ENCODE results near the gene AHDC1. TPM values are rescaled to one million over a fixed set of nuclear protein-coding genes. Genes with fewer than 3 reads are reported as not detected.
A peak's percentile ranks its signal among the peaks of the same experiment; 100 is the strongest.

AHDC1 gene
- polyA plus RNA-seq, 3 donors: 0.16 to 3.3 (median 0.30) TPM

GRCh38 chr1:27569506-27570291 lies 34.2 kb downstream of the AHDC1 start:
- Histone ChIP-seq H3K9me3 (replicated peaks in 1 of 2; ENCODE audit: control insufficient read depth in 1 of 2, insufficient read depth in 1 of 2, low read length in 2 of 2) (no peaks in the 10 kb centered on the region), H4K20me1 (ENCODE audit: insufficient read depth, low read length) (peaks cover 79% of the 10 kb centered on the region), H3K36me3 (replicated peaks in 1 of 2; ENCODE audit: control insufficient read depth in 1 of 2, insufficient read depth in 2 of 2, low read length in 2 of 2) (no peaks in the 10 kb centered on the region), H3K79me2 (ENCODE audit: insufficient read depth, low read length) (no peaks in the 10 kb centered on the region), H3K27ac (ENCODE audit: low read depth in 1 of 2, low read length in 2 of 2) (no peak overlapping the region), H3K9ac (ENCODE audit: insufficient read depth, low read length, poor library complexity, severe bottlenecking) (no peak overlapping the region), H3K4me3 (replicated peaks in 1 of 3; ENCODE audit: low read depth in 2 of 3, low read length in 3 of 3) (no peak overlapping the region), H2AFZ (ENCODE audit: insufficient read depth, low read depth, low read length, poor library complexity, severe bottlenecking) (no peak overlapping the region), H3K4me1 (ENCODE audit: control insufficient read depth in 1 of 2, insufficient read depth in 2 of 2, low read length in 2 of 2) (peaks cover 17 to 25% of the 10 kb centered on the region in 2 donors), H3K27me3 (ENCODE audit: control insufficient read depth in 2 of 2, insufficient read depth in 2 of 2, low read length in 2 of 2) (peaks cover 0 to 8% of the 10 kb centered on the region in 2 donors), H3K4me2 (replicated peaks; ENCODE audit: extremely low read depth, low read length, poor library complexity, severe bottlenecking) (no peak overlapping the region)
- WGBS (ENCODE audit: insufficient coverage): 93% methylated on average over 9 of the region's 14 CpGs
- intact Hi-C loops (cut with micrococcal nuclease): no loop called here
- TF ChIP-seq, protein P1, sequence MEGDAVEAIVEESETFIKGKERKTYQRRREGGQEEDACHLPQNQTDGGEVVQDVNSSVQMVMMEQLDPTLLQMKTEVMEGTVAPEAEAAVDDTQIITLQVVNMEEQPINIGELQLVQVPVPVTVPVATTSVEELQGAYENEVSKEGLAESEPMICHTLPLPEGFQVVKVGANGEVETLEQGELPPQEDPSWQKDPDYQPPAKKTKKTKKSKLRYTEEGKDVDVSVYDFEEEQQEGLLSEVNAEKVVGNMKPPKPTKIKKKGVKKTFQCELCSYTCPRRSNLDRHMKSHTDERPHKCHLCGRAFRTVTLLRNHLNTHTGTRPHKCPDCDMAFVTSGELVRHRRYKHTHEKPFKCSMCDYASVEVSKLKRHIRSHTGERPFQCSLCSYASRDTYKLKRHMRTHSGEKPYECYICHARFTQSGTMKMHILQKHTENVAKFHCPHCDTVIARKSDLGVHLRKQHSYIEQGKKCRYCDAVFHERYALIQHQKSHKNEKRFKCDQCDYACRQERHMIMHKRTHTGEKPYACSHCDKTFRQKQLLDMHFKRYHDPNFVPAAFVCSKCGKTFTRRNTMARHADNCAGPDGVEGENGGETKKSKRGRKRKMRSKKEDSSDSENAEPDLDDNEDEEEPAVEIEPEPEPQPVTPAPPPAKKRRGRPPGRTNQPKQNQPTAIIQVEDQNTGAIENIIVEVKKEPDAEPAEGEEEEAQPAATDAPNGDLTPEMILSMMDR (IDR thresholded peaks at IDR 0.05): no peak
- Mint-ChIP-seq H3K9me3 (peaks cover 0 to 1% (median 0%) of the 10 kb centered on the region in 7 donors), H3K27ac (peak overlapping the region in 3 of 7 donors; percentile 18 to 64 (median 31)), H3K36me3 (peaks cover 0 to 9% of the 10 kb centered on the region in 2 donors), H3K4me1 (peaks cover 44% of the 10 kb centered on the region), H3K4me3 (peak overlapping the region in 1 of 2 donors; percentile 64), H3K27me3 (ENCODE audit: low read depth in 3 of 3) (peaks cover 10 to 27% (median 15%) of the 10 kb centered on the region in 3 donors)
- DNase-seq: no peak

DNA sequence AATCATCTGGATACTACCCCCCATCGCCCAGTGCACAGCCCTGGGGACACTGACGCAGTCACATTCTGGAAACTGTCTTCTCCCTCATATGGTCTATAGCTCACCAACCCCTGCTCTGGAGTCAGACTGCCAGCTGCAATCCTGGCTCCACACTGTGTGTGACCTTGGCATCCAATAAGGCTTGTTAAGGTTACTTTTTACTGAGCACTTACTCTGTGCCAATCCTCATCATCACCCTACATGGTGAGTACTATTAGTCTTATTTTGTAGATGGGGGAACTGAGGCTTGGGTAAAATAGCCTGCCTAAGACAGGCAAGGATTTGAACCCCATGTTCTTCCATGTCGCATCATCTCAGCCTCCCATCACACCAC lies 34.9 kb downstream of the AHDC1 start:
- H3K9me3 Mint-ChIP-seq: peaks cover 0 to 2% (median 0%) of the 10 kb centered on the region in 7 donors
- Histone ChIP-seq H4K20me1 (ENCODE audit: insufficient read depth, low read length) (peaks cover 78% of the 10 kb centered on the region), H3K79me2 (ENCODE audit: insufficient read depth, low read length) (no peaks in the 10 kb centered on the region), H3K9ac (ENCODE audit: insufficient read depth, low read length, poor library complexity, severe bottlenecking) (peak overlapping the region; percentile 47), H3K4me2 (replicated peaks; ENCODE audit: extremely low read depth, low read length, poor library complexity, severe bottlenecking) (peak overlapping the region; percentile 79), H3K4me1 (ENCODE audit: control insufficient read depth in 1 of 2, insufficient read depth in 2 of 2, low read length in 2 of 2) (peaks cover 23 to 31% of the 10 kb centered on the region in 2 donors), H3K9me3 (replicated peaks in 1 of 2; ENCODE audit: control insufficient read depth in 1 of 2, insufficient read depth in 1 of 2, low read length in 2 of 2) (no peaks in the 10 kb centered on the region), H3K4me3 (replicated peaks in 1 of 3; ENCODE audit: low read depth in 2 of 3, low read length in 3 of 3) (peak overlapping the region in 1 of 3 experiments; percentile 62), H3K27ac (ENCODE audit: low read depth in 1 of 2, low read length in 2 of 2) (no peak overlapping the region), H3K27me3 (ENCODE audit: control insufficient read depth in 2 of 2, insufficient read depth in 2 of 2, low read length in 2 of 2) (peaks cover 0 to 2% of the 10 kb centered on the region in 2 donors), H2AFZ (ENCODE audit: insufficient read depth, low read depth, low read length, poor library complexity, severe bottlenecking) (peak overlapping the region; percentile 71), H3K36me3 (replicated peaks in 1 of 2; ENCODE audit: control insufficient read depth in 1 of 2, insufficient read depth in 2 of 2, low read length in 2 of 2) (no peaks in the 10 kb centered on the region)
- intact Hi-C loops (cut with micrococcal nuclease): no loop called here
- whole genome bisulfite sequencing (ENCODE audit: insufficient coverage): 82% methylated on average over 3 of the region's 3 CpGs
- H3K36me3 Mint-ChIP-seq: peaks cover 0 to 5% of the 10 kb centered on the region in 2 donors
- no peak for DNase-seq
- H3K27me3 Mint-ChIP-seq (ENCODE audit: low read depth in 3 of 3): peaks cover 6 to 20% (median 9%) of the 10 kb centered on the region in 3 donors
- peaks cover 50% of the 10 kb centered on the region for H3K4me1 Mint-ChIP-seq
- peak overlapping the region in 4 of 7 donors; percentile 18 to 64 (median 28) for H3K27ac Mint-ChIP-seq
- peak overlapping the region; percentile 64 to 72 for H3K4me3 Mint-ChIP-seq
- TF ChIP-seq, protein P1 (IDR thresholded peaks at IDR 0.05): no peak

All from CD14-positive monocyte (primary cell).